Measurements from ENCODE around the gene RAD51B. TPM values are rescaled to one million over a fixed set of nuclear protein-coding genes. Genes with fewer than 3 reads are reported as not detected.

Gene RAD51B
- total and polyA plus RNA-seq, 4 donors = 2.5 to 95.0 (median 9.6) TPM

DNA sequence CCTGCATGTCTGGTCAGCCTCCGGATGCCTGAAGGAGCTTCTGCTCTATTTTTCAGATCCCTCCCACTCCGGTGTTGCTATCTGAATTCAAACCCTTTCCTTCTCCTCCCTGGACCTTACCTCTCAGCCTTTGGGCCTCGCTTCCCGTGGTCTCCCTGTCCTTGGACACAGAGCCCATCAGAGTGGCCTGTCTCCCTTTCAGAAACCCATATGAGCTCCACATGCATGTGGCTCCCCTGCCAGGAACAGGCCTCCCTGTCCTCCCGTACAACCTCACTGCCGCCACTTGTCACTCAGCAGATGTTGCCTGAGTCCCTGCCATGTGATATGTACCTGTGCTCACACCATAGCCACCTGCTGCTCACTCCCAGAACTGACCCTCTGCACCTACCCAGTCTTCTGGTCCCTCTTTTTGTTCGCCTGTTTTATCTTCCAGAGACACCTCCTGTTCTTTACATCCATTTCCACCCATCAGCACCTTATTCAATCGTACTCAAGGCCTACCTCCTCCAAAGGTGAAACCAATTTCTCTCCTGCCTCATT lies 790.7 kb downstream of the RAD51B start:
- Histone ChIP-seq H3K9me3 (ENCODE audit: control insufficient read depth in 4 of 4, insufficient read depth in 3 of 4, low read length in 3 of 4) (peaks cover 0 to 2% (median 0%) of the 10 kb centered on the region in 4 donors), H3K27me3 (ENCODE audit: control insufficient read depth in 3 of 3, insufficient read depth in 3 of 3, low read length in 2 of 3) (no peaks in the 10 kb centered on the region), H3K4me1 (ENCODE audit: control insufficient read depth in 5 of 5, insufficient read depth in 5 of 5, low read length in 5 of 5) (peaks cover 0 to 51% (median 31%) of the 10 kb centered on the region in 5 donors), H3K27ac (ENCODE audit: low read depth in 1 of 2, low read length in 1 of 2) (no peak overlapping the region), H3K36me3 (ENCODE audit: control insufficient read depth in 4 of 4, insufficient read depth in 4 of 4, low read length in 4 of 4) (no peaks in the 10 kb centered on the region), H3K9ac (ENCODE audit: insufficient read depth in 1 of 2, low read length in 2 of 2) (no peak overlapping the region), H3K4me3 (no peak overlapping the region)
- no peak for DNase-seq
- ATAC-seq (ENCODE audit: insufficient read depth, low FRiP score) = no peak
- whole genome bisulfite sequencing, 2 donors = 78 to 96% methylated on average over 8 of the region's 8 CpGs
- TF ChIP-seq, protein P1, sequence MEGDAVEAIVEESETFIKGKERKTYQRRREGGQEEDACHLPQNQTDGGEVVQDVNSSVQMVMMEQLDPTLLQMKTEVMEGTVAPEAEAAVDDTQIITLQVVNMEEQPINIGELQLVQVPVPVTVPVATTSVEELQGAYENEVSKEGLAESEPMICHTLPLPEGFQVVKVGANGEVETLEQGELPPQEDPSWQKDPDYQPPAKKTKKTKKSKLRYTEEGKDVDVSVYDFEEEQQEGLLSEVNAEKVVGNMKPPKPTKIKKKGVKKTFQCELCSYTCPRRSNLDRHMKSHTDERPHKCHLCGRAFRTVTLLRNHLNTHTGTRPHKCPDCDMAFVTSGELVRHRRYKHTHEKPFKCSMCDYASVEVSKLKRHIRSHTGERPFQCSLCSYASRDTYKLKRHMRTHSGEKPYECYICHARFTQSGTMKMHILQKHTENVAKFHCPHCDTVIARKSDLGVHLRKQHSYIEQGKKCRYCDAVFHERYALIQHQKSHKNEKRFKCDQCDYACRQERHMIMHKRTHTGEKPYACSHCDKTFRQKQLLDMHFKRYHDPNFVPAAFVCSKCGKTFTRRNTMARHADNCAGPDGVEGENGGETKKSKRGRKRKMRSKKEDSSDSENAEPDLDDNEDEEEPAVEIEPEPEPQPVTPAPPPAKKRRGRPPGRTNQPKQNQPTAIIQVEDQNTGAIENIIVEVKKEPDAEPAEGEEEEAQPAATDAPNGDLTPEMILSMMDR (IDR thresholded peaks at IDR 0.05; ENCODE audit: control extremely low read depth, extremely low read depth) = no peak

DNA sequence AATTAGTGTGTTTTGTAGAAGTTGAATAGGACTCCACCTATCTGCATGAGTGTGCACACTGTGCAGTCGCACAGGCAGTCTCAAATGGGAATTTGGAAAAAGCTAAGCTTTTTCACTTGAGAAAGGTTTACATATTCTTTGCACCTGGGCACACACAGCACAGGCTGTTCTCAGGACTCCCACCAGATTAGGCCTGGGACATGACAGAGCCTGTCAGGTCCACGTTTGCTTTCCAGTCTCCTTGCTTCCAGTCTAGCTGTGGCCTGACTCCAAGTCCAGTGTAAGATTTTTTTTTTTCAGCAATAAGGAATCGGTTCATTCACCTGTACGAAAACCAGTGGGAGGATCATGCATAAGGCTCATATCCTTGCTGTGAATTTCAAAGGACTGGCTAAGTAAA lies 792.0 kb downstream of the RAD51B start:
- 74 to 81% methylated on average over 4 of the region's 4 CpGs for WGBS, 2 donors
- TF ChIP-seq, protein P1 (IDR thresholded peaks at IDR 0.05; ENCODE audit: control extremely low read depth, extremely low read depth) = no peak
- no peak overlapping the region for H3K4me3 ChIP-seq
- H3K9me3 ChIP-seq (ENCODE audit: control insufficient read depth in 4 of 4, insufficient read depth in 3 of 4, low read length in 3 of 4) = peaks cover 0 to 5% (median 1%) of the 10 kb centered on the region in 4 donors
- H3K27me3 ChIP-seq (ENCODE audit: control insufficient read depth in 3 of 3, insufficient read depth in 3 of 3, low read length in 2 of 3) = no peaks in the 10 kb centered on the region
- peaks cover 0 to 44% (median 31%) of the 10 kb centered on the region in 5 donors for H3K4me1 ChIP-seq (ENCODE audit: control insufficient read depth in 5 of 5, insufficient read depth in 5 of 5, low read length in 5 of 5)
- H3K9ac ChIP-seq (ENCODE audit: insufficient read depth in 1 of 2, low read length in 2 of 2) = peak overlapping the region in 1 of 2 donors; percentile 54
- no peak overlapping the region for H3K27ac ChIP-seq (ENCODE audit: low read depth in 1 of 2, low read length in 1 of 2)
- ATAC-seq (ENCODE audit: insufficient read depth, low FRiP score) = no peak
- DNase-seq = no peak
- H3K36me3 ChIP-seq (ENCODE audit: control insufficient read depth in 4 of 4, insufficient read depth in 4 of 4, low read length in 4 of 4) = no peaks in the 10 kb centered on the region

DNA sequence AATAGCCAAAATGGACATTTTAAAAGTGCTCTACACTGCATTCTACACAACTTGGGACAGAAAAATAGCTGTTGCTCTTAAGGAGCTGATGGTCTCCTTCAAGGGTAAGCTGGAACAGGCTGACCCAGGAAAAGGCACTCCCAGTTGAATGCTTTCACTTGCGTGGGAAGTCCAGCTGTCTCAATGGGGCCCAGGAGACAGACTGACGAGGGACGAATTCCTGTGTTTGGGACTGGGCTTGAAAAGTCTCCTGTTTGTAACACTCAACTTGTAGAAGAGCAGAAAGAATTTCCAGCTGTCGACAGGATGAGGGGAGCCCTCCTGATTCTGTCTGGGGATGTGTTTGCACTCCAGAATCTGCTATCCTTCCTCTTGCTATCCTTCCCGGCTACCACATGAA lies 792.5 kb downstream of the RAD51B start:
- WGBS, 2 donors = 52 to 71% methylated on average over 5 of the region's 5 CpGs
- Histone ChIP-seq H3K27me3 (ENCODE audit: control insufficient read depth in 3 of 3, insufficient read depth in 3 of 3, low read length in 2 of 3) (no peaks in the 10 kb centered on the region), H3K36me3 (ENCODE audit: control insufficient read depth in 4 of 4, insufficient read depth in 4 of 4, low read length in 4 of 4) (no peaks in the 10 kb centered on the region), H3K4me3 (no peak overlapping the region), H3K9me3 (ENCODE audit: control insufficient read depth in 4 of 4, insufficient read depth in 3 of 4, low read length in 3 of 4) (peaks cover 0 to 9% (median 3%) of the 10 kb centered on the region in 4 donors), H3K9ac (ENCODE audit: insufficient read depth in 1 of 2, low read length in 2 of 2) (peak overlapping the region in 1 of 2 donors; percentile 54), H3K27ac (ENCODE audit: low read depth in 1 of 2, low read length in 1 of 2) (peak overlapping the region; percentile 48 to 67), H3K4me1 (ENCODE audit: control insufficient read depth in 5 of 5, insufficient read depth in 5 of 5, low read length in 5 of 5) (peaks cover 0 to 39% (median 26%) of the 10 kb centered on the region in 5 donors)
- no peak for ATAC-seq (ENCODE audit: insufficient read depth, low FRiP score)
- TF ChIP-seq, protein P1 (IDR thresholded peaks at IDR 0.05; ENCODE audit: control extremely low read depth, extremely low read depth) = no peak
- peak; percentile 61 to 78 (median 62) for DNase-seq
